RCC 7860 (cell line): ENCODE data around the gene DNAH8.

Experiments
- DNase-seq: peaks from one replicate; pipeline ENCODE4 v3.0.0-alpha.2; 2015; ENCODE audit warnings: low spot score
- FAIRE-seq: peaks from 2 replicates; lab custom pipeline; 2012; peaks lifted over from hg19 to GRCh38; lab: Jason Lieb, UNC

Gene DNAH8

GRCh38 chr6:39058471-39059147, 343.5 kb downstream of the DNAH8 start:
- no peak for FAIRE-seq
- DNase-seq: no peak

GRCh38 chr6:39059496-39060310, 344.6 kb downstream of the DNAH8 start:
- DNase-seq: no peak
- no peak for FAIRE-seq

- FAIRE-seq: no peak
- DNase-seq: no peak
Observed at GRCh38 chr6:39060467-39061160, 345.5 kb downstream of the DNAH8 start.

GRCh38 chr6:39061182-39061581, 346.1 kb downstream of the DNAH8 start:
- DNase-seq (no peak), FAIRE-seq (no peak)

- DNase-seq (no peak), FAIRE-seq (no peak)
Observed at GRCh38 chr6:39061588-39061987, 346.5 kb downstream of the DNAH8 start.

GRCh38 chr6:39062014-39062740, 347.1 kb downstream of the DNAH8 start:
- no peak for FAIRE-seq
- DNase-seq: no peak

- DNase-seq (no peak), FAIRE-seq (no peak)
Observed at GRCh38 chr6:39063526-39063925, 348.4 kb downstream of the DNAH8 start.

GRCh38 chr6:39065561-39065960, 350.4 kb downstream of the DNAH8 start:
- no peak for DNase-seq
- no peak for FAIRE-seq

GRCh38 chr6:39068391-39068790, 353.3 kb downstream of the DNAH8 start:
- FAIRE-seq (no peak), DNase-seq (no peak)

GRCh38 chr6:39072830-39073229, 357.7 kb downstream of the DNAH8 start:
- no peak for FAIRE-seq

GRCh38 chr6:39073471-39074355, 358.6 kb downstream of the DNAH8 start:
- FAIRE-seq (no peak), DNase-seq (no peak)

More at GRCh38 chr6:39072830-39073229, 357.7 kb downstream of the DNAH8 start:
- DNase-seq: no peak

- FAIRE-seq (no peak), DNase-seq (no peak)
Observed at GRCh38 chr6:39074486-39074885, 359.4 kb downstream of the DNAH8 start.

GRCh38 chr6:39075010-39075686, 360.0 kb downstream of the DNAH8 start:
- no peak for DNase-seq
- FAIRE-seq: no peak

- no peak for DNase-seq
- no peak for FAIRE-seq
Observed at GRCh38 chr6:39075807-39076622, 360.9 kb downstream of the DNAH8 start.

- FAIRE-seq: no peak
Observed at GRCh38 chr6:39076623-39077535, 361.8 kb downstream of the DNAH8 start.

GRCh38 chr6:39077882-39078594, 362.9 kb downstream of the DNAH8 start:
- no peak for DNase-seq
- no peak for FAIRE-seq

More at GRCh38 chr6:39076623-39077535, 361.8 kb downstream of the DNAH8 start:
- DNase-seq: no peak

- FAIRE-seq (no peak), DNase-seq (no peak)
Observed at GRCh38 chr6:39078695-39079094, 363.6 kb downstream of the DNAH8 start.
